ENCODE measurements around the gene COL6A2.
"Not testable (repeated sequence)": the region's sequence is repeated elsewhere in the genome, so short reads cannot be mapped to it uniquely, and the experiment has no call there.

The COL6A2 gene

DNA sequence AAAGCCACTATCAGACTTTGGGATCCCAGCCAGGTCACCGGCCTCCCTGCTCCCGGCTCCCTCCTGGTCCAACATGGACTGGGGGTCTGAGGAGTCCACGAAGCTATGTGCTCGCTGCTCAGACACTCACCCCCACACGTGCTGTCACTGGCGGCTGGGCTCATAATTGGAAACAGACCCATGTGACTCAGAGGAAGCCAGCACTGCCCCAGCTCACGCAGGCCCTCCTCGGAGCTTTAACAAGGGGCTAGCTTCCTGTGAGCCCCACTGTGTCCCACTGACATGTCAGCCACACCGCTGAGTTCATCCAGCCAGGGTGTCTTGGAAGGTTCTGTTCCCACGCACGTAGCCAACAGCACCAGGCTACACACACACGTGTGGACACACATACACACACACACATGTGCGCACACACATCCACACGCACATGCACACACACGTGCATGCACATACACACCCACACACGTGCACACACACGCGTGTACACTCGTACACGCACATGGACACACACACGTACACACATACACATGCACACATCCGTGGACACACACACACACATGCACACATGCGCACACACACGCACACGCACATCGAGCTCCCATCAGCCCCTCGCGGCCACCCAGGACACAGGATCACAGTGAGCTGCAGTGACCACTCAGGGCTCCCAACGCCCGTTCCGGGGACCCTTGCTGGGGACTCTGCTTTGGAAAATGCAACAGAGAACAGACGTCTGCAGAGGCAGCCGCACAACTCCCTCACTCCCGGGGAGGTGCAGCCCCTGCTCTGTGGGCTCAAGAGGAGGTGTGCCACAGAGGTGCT lies 18.4 kb upstream of the COL6A2 start:
- DNase-seq (ENCODE audit: low read depth): no peak

DNA sequence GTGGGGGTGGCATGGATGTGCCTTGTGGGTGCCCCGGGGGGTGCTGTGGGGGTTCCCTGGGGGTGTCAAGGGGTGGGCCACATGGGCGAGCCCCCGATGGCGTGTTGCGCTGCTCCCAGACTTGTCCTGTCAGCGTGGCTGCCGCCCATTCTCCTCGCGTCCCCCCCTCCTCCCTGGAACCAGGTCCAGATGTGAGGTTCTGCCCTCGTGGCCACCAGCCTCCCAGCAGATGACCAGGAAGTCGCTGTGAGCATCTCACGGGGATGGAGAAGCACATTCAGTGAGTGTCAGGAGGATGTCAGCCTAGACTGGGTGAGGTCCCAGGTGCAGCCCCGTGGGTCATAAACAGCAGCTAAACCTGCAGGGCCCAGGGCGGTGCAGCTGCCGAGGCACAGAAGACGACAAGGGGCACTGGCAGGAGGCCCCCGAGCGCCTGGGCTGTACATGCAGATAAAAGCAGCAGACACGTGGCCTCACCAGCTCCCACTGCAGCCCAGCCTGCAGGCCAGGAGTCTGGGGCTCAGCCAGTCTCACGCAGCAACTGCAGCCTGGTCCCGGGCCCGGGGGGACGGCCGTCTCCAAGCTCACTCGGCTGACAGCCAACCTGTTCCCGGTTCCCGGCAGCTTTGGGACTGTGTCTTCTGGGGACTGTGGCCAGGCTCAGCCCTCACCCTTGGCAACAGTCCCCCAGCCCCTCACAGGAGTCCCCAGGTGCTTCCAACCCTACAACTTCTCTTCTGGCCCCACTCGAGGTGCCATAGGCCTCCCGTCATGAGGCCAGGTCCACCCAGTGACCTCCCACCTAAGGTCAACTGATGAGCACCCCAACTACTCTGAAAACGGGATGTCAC lies 17.5 kb upstream of the COL6A2 start:
- DNase-seq (ENCODE audit: low read depth): no peak

DNA sequence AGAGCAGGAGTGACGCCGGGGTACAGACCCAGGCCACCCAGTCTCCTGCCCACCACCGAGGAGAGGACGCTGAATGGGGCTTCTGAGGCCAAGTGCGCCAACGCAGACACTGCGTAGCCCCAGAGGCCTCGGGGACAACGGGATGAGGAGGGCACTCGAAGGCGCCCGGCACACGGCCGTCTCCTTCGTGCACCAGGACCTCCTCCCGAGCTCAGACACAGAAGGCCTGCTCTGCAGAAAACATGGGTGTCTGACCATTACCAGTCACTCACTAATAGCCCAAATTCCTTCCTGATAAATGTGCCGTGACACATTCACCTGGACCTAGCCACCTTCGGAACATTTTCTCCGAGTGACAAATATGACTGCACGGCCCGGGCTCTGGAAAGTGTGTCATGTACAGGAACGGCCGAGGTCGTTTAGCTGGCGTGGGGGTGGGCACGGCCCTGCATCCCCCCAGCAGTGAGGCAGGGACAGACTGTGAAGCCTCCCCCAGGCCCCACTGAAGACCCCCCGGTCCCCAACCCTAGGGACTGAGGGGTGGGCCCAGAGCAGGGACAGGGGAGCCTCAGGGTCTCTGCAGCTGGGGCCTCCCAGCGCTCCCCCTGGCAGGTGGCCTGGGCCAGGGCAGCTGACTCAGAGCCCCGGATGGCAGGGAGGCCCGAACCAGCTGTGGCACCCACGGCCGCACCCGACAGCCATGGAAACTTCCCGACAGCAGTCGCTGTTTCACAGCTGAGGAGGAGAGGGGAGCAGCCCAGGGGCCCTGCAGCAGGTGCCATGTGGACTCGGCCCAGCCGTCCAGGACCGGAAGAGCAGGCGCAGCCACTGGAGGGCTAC lies 16.7 kb upstream of the COL6A2 start:
- DNase-seq (ENCODE audit: low read depth): no peak

- no peak for DNase-seq (ENCODE audit: low read depth)
Measured at GRCh38 chr21:46081862-46082712, 15.8 kb upstream of the COL6A2 start.

GRCh38 chr21:46082713-46082962 lies 15.3 kb upstream of the COL6A2 start:
- DNase-seq (ENCODE audit: low read depth): no peak

- no peak for DNase-seq (ENCODE audit: low read depth)
Measured at GRCh38 chr21:46082963-46083790, 14.7 kb upstream of the COL6A2 start.

DNA sequence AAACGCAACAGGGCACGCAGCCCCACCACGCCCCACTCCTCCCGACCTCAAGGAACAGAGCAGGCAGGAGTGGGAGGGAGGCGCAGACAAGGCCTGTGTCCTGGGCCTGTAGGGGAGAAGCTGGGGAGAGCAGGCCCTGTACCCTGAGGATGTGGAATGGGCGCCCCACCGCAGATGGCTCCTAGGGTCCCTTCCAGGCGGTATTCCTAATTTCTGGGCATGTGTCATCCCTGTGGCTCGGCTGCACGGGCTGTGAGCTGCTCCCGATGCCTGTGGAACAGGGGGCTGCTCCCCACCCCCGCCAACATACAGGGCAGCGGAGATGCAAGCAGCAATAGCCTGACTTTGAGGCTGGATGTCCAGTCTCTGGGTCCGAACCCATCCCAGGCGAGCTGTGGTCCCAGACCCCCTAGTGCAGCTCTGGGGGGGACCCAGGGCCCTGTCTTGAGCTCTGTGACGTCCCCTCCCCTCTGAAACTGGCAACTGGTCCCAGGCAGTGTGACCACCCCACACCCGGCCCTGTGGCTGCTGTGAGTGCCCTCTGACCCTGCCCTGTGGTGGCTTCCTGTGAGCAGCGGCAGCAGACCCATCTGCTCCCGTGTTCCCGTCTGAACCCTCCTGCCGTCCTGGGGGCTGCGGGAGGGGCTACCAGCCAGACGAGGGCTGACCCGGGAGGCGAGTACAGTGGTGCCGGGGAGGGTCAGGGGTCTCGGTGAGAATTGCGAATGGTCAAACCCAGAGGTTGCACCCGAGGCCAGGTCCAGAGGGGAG lies 13.9 kb upstream of the COL6A2 start:
- no peak for DNase-seq (ENCODE audit: low read depth)

GRCh38 chr21:46084709-46085108 lies 13.2 kb upstream of the COL6A2 start:
- DNase-seq (ENCODE audit: low read depth): no peak

DNA sequence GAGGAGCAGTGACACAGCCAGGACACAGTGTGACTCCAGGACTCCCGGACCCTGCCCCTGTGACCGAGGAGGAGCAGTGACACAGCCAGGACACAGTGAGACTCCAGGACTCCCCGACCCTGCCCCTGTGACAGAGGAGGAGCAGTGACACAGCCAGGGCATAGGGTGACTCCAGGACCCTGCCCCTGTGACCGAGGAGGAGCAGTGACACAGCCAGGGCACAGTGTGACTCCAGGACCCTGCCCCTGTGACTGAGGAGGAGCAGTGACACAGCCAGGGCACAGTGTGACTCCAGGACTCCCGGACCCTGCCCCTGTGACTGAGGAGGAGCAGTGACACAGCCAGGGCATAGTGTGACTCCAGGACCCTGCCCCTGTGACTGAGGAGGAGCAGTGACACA lies 12.7 kb upstream of the COL6A2 start:
- DNase-seq (ENCODE audit: low read depth): not testable (repeated sequence)

DNA sequence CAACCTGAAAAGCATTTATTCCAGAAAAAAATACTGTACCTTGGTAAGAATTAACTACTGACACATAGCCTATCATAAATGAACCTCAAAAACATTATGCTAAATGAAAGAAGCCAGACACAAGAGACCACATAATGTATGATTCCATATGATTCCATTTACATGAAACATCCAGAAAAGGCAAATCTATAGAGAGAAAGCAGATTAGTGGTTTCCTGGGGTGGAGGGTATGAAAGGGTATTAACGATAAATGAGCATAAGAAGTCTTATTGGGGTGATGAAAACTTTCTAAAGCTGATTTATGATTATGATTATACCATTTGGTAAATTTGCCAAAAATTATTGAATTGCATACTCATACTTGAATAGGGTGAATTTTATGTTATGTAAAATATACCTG lies 10.3 kb upstream of the COL6A2 start:
- no peak for DNase-seq (ENCODE audit: low read depth)

GRCh38 chr21:46088189-46088588 lies 9.7 kb upstream of the COL6A2 start:
- DNase-seq (ENCODE audit: low read depth): no peak

- DNase-seq (ENCODE audit: low read depth): no peak
Measured at GRCh38 chr21:46089285-46089684, 8.6 kb upstream of the COL6A2 start.

DNA sequence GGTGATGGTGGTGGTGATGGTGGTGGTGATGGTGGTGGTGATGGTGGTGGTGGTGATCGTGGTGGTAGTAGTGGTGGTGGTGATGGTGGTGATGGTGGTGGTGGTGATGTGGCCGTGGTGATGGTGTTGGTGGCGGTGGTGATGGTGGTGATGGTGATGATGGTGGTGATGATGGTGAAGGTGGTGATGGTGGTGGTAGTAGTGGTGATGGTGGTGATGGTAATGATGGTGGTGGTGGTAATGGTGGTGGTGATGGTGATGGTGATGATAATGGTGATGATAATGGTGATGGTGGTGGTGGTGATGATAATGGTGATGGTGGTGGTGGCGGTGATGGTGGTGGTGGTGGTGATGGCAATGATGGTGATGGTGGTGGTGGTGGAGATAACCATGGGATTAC lies 6.8 kb upstream of the COL6A2 start:
- no peak for DNase-seq (ENCODE audit: low read depth)

- no peak for DNase-seq (ENCODE audit: low read depth)
Measured at GRCh38 chr21:46091631-46092025, 6.3 kb upstream of the COL6A2 start.

- no peak for DNase-seq (ENCODE audit: low read depth)
Measured at GRCh38 chr21:46092026-46092764, 5.7 kb upstream of the COL6A2 start.

DNA sequence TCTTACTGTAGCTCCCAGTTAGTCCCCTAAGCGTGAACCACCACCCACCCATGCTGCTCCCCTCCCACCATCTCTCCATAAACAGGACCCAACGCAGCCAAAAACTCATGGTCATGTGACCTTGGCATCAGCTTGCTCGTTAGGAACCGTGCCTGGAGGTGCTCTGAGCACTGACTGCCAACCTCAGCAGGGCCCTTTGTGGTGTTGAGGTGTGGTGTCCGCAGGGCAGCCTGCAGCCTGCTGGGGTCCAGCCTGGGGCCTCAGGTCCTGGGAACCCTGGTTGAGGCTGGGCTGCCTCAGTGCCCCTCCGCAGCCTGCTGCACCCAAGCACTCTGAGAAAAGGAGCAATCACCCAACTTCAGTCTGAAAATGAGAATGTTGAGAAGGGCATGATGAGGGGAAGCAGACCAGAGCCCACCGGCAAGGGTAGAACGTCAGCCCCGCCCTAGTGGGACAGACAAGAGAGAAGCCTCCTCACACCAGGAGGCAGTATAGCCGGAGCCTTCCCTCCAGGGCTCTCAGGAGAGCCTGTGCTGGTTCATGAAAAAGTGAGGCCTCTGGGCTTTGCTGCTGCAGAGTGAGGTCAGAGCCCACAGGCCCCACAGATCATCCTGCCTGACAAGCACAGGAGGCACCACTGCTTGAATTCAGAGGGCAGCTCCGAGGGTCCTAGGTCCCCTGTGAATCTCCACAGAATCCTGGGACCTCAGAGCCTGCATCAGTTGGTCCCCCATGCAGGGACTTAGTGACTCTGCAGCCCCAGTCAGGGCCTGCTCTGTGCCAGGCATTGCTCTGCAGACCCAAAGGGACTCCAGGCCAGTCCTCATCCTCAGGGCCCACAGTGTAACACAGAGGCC lies 4.9 kb upstream of the COL6A2 start:
- no peak for DNase-seq (ENCODE audit: low read depth)

GRCh38 chr21:46093668-46094400 lies 4.1 kb upstream of the COL6A2 start:
- no peak for DNase-seq (ENCODE audit: low read depth)
